BE2C (cell line): ENCODE measurements around the gene VPS26B. TPM values are rescaled to one million over a fixed set of nuclear protein-coding genes. Genes with fewer than 3 reads are reported as not detected.
"Not testable (repeated sequence)": the region's sequence is repeated elsewhere in the genome, so short reads cannot be mapped to it uniquely, and the experiment has no call there.

Experiments
- DNase-seq: peaks from one replicate; pipeline ENCODE4 v3.0.0-alpha.2; 2020
- H3K27me3 ChIP-seq: fragments of 250-450 bp; sonication (Bioruptor Pico); 2 replicates; pipeline ENCODE4 v1.5.1; 2020; ENCODE audit warnings: mild to moderate bottlenecking
- H3K36me3 ChIP-seq: fragments of 250-450 bp; sonication (Bioruptor Pico); 2 replicates; pipeline ENCODE4 v1.5.1; 2020; ENCODE audit warnings: mild to moderate bottlenecking
- H3K4me1 ChIP-seq: fragments of 250-450 bp; sonication (Bioruptor Pico); 2 replicates; pipeline ENCODE4 v1.5.1; 2020
- H3K4me3 ChIP-seq: 2 replicates; pipeline ENCODE4 v1.5.1; 2011; ENCODE audit warnings: low read depth, low read length
- H3K9me3 ChIP-seq: fragments of 250-450 bp; sonication (Bioruptor Pico); 2 replicates; pipeline ENCODE4 v1.5.1; 2020
- polyA plus RNA-seq: library from polyadenylated mRNA; unstranded; fragments of >200 nt; gene quantifications from one replicate; pipeline ENCODE4 v1.2.1, GENCODE V29; 2012; ENCODE audit warnings: low read depth, missing spikeins; ENCODE audit not compliant: insufficient read length, insufficient read depth
- TF ChIP-seq, protein P1 (sequence below): IDR thresholded peaks from 2 replicates; pipeline ENCODE4 v1.5.1; 2012; ENCODE audit warnings: mild to moderate bottlenecking, low read depth, low read length

VPS26B gene
- polyA plus RNA-seq: 99.7 TPM

DNA sequence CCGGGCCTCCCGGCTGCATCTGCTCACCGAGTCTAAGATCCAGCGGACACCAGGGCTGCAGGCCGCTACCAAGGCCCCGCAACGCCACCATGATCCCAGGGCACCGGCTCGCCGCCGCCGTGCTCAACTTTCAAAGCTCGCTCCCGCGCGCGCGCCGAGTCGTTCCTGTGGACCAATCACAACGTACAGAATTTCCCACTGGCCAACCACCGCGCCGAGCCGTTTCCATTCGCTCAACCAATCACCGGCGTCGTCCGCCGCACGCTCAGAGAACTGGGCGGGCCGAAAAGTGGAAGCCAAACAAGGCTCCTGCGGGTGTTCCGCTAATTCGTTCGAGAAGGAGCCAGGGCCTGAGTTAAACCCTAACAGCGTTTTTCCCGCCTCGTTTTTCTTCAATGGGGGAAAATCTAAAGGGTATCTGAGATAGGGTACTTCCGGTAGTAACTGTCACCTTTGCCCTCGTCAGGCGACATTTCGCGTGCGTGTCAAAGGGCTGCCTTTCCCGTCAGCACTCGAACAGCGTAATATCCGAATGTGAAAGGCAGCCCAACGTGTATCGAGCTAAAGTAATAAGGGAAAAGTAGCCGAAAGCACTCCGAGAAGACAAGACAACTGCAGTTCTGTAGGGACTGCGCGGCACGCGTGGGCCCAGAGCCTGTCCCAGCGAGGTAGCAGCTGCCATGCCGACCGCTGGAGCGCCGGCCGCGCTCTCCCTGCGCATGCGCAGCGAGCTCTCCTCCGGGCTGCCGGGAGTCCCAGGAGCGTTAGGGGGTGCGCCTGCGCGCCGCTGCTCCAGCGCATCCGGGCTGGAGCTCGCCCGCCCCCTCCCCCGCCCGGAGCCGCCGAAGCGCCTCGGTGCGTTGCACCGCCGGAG, at the start of gene VPS26B, which contains the start of gene NCAPD3:
Gene VPS26B (plus strand): TSS at position 836 of the 874 bp plus-strand sequence. CDS start 452 bp downstream, outside the sequence.
Gene NCAPD3 (minus strand): TSS at position 132 of the 874 bp plus-strand sequence. CDS start 41 bp downstream, at position 91.
- H3K36me3 ChIP-seq: peaks cover 11% of the 10 kb centered on the region
- peak within 1 kb of the TSS; percentile 90 for H3K4me3 ChIP-seq
- peaks cover 9% of the 10 kb centered on the region for H3K4me1 ChIP-seq
- no peaks in the 10 kb centered on the region for H3K27me3 ChIP-seq
- DNase-seq: peak; percentile 98
- no peaks in the 10 kb centered on the region for H3K9me3 ChIP-seq
- TF ChIP-seq, protein P1, sequence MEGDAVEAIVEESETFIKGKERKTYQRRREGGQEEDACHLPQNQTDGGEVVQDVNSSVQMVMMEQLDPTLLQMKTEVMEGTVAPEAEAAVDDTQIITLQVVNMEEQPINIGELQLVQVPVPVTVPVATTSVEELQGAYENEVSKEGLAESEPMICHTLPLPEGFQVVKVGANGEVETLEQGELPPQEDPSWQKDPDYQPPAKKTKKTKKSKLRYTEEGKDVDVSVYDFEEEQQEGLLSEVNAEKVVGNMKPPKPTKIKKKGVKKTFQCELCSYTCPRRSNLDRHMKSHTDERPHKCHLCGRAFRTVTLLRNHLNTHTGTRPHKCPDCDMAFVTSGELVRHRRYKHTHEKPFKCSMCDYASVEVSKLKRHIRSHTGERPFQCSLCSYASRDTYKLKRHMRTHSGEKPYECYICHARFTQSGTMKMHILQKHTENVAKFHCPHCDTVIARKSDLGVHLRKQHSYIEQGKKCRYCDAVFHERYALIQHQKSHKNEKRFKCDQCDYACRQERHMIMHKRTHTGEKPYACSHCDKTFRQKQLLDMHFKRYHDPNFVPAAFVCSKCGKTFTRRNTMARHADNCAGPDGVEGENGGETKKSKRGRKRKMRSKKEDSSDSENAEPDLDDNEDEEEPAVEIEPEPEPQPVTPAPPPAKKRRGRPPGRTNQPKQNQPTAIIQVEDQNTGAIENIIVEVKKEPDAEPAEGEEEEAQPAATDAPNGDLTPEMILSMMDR: no peak

DNA sequence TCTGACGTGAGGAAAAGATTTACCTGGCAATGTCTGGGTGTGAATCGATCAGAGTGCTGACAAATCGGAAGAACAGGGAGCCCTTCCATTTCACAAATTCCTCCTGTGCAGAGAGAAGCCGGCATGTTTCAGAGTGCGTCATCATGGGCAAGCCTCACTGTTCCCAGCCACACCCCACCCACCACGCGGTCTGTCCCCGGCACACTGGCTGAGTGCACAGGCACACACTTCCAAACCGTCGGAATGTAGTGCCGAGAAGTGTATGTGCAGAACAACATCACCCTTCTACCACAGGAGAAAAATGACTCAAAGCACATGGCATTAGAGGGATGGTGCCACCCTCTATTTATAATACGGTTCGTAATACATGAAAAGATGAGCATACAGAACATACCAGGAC, 48.2 kb upstream of the VPS26B start:
- Histone ChIP-seq H3K4me1 (no peaks in the 10 kb centered on the region), H3K9me3 (no peaks in the 10 kb centered on the region), H3K27me3 (no peaks in the 10 kb centered on the region), H3K4me3 (no peak overlapping the region), H3K36me3 (peaks cover 77% of the 10 kb centered on the region)
- DNase-seq: no peak
- TF ChIP-seq, protein P1: no peak

DNA sequence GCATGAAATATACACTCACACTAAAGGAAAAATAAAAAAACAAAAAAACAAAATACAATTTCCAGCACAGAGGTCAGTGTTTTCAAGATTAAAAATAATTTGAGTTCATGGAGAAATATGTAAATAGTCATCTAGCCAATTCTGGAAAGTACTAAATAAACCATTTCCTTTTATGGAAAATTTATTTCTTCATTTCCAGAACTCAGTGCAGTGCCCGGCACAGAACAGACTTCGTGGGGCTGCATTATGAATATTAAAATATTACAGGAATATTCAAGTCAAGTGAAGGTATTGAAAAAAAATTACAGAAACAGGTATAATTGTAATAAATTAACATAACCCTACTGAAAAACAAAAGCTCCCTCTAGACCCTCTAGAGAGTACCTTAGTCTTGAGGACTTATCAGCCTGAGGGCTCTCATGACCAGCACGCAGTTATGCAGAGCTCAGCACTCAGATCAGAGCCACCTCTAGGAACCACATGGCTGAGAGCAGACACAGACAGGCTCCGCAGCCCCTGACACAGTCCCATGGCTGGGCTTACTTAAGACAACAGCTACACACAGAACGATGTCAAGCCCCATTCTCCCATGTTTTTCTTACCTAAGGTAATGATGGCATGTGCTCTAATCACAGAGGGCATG, 46.3 kb upstream of the VPS26B start:
- H3K36me3 ChIP-seq: peaks cover 75% of the 10 kb centered on the region
- H3K4me1 ChIP-seq: no peaks in the 10 kb centered on the region
- no peak for DNase-seq
- no peaks in the 10 kb centered on the region for H3K27me3 ChIP-seq
- TF ChIP-seq, protein P1: no peak
- H3K4me3 ChIP-seq: no peak overlapping the region
- H3K9me3 ChIP-seq: no peaks in the 10 kb centered on the region

DNA sequence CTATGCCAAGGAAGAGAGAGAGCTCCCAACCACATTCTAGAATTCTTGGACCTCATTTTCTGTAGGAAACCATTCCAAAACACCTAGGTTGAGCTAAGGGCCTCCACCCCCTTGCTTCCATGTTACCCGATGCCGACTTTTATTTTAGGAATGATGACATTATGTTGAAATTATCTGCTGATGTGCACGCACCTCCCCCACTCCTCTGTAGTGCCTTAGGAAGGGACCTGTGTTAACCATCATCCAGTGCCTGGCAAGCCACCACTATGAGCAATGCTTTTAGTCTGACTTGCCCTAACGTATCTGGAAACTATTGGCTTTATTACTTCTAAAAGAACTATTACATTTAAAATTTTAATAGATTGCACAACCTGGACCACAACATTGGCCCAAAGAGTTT, 42.8 kb upstream of the VPS26B start:
- TF ChIP-seq, protein P1: no peak
- Histone ChIP-seq H3K9me3 (no peaks in the 10 kb centered on the region), H3K27me3 (no peaks in the 10 kb centered on the region), H3K4me3 (no peak overlapping the region), H3K36me3 (peaks cover 72% of the 10 kb centered on the region), H3K4me1 (no peaks in the 10 kb centered on the region)
- DNase-seq: no peak

DNA sequence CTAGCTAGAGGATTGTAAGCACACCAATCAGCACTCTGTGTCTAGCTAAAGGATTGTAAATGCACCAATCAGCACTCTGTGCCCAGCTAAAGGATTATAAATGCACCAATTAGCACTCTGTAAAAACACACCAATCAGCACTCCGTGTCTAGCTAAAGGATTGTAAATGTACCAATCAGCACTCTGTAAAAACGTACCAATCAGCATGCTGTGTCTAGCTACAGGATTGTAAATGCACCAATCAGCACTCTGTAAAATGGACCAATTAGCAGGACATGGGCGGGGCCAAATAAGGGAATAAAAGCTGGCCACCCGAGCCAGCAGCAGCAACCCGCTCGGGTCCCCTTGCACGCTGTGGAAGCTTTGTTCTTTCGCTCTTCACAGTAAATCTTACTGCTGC, 36.4 kb upstream of the VPS26B start:
- not testable (repeated sequence) for H3K27me3 ChIP-seq, H3K4me3 ChIP-seq, H3K4me1 ChIP-seq, DNase-seq, H3K9me3 ChIP-seq
- H3K36me3 ChIP-seq: peaks cover 86% of the 10 kb centered on the region

DNA sequence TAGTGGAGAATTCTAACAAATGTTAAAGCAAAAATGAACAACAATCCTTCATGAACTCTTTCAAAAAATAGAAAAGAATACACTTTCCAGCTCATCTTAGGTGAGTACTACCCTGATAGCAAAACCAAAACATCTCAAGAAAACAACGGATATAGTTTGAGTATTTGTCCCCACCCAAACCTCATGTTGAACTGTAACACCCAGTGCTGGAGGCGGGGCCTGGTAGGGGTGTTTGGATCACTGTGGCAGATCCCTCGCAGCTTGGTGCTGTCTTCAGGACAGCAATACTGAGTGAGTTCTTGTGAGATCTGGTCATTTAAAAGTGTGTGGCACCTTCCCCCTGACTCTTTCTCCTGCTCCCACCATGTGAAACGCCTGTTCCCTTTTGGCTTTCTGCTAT, 27.7 kb upstream of the VPS26B start:
- Histone ChIP-seq H3K36me3 (peaks cover 77% of the 10 kb centered on the region), H3K4me1 (no peaks in the 10 kb centered on the region), H3K27me3 (no peaks in the 10 kb centered on the region), H3K4me3 (no peak overlapping the region), H3K9me3 (no peaks in the 10 kb centered on the region)
- no peak for DNase-seq
- TF ChIP-seq, protein P1: no peak
